HG02840 (cell line): Measurements from ENCODE around the gene LIME1.

Experiments used
- ATAC-seq: cut with Tn5 transposase; IDR thresholded peaks from one replicate; pipeline ENCODE4 v1.9.1; 2021; ENCODE audit warnings: mild to moderate bottlenecking, moderate library complexity, moderate number of reproducible peaks; ENCODE audit not compliant: unreplicated experiment, low FRiP score

LIME1 gene

DNA sequence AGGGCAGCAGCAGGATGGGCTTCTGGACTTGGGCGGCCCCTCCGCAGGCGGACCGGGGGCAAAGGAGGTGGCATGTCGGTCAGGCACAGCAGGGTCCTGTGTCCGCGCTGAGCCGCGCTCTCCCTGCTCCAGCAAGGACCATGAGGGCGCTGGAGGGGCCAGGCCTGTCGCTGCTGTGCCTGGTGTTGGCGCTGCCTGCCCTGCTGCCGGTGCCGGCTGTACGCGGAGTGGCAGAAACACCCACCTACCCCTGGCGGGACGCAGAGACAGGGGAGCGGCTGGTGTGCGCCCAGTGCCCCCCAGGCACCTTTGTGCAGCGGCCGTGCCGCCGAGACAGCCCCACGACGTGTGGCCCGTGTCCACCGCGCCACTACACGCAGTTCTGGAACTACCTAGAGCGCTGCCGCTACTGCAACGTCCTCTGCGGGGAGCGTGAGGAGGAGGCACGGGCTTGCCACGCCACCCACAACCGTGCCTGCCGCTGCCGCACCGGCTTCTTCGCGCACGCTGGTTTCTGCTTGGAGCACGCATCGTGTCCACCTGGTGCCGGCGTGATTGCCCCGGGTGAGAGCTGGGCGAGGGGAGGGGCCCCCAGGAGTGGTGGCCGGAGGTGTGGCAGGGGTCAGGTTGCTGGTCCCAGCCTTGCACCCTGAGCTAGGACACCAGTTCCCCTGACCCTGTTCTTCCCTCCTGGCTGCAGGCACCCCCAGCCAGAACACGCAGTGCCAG lies 39.7 kb upstream of the LIME1 start, which contains the start of gene TNFRSF6B:
TNFRSF6B (plus strand) TSS at position 25 of the 729 bp plus-strand sequence; CDS start at position 141, 116 bp downstream.
- no peak for ATAC-seq

DNA sequence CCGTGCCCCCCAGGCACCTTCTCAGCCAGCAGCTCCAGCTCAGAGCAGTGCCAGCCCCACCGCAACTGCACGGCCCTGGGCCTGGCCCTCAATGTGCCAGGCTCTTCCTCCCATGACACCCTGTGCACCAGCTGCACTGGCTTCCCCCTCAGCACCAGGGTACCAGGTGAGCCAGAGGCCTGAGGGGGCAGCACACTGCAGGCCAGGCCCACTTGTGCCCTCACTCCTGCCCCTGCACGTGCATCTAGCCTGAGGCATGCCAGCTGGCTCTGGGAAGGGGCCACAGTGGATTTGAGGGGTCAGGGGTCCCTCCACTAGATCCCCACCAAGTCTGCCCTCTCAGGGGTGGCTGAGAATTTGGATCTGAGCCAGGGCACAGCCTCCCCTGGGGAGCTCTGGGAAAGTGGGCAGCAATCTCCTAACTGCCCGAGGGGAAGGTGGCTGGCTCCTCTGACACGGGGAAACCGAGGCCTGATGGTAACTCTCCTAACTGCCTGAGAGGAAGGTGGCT lies 39.1 kb upstream of the LIME1 start:
- ATAC-seq = no peak

DNA sequence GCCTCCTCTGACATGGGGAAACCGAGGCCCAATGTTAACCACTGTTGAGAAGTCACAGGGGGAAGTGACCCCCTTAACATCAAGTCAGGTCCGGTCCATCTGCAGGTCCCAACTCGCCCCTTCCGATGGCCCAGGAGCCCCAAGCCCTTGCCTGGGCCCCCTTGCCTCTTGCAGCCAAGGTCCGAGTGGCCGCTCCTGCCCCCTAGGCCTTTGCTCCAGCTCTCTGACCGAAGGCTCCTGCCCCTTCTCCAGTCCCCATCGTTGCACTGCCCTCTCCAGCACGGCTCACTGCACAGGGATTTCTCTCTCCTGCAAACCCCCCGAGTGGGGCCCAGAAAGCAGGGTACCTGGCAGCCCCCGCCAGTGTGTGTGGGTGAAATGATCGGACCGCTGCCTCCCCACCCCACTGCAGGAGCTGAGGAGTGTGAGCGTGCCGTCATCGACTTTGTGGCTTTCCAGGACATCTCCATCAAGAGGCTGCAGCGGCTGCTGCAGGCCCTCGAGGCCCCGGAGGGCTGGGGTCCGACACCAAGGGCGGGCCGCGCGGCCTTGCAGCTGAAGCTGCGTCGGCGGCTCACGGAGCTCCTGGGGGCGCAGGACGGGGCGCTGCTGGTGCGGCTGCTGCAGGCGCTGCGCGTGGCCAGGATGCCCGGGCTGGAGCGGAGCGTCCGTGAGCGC lies 38.5 kb upstream of the LIME1 start:
- no peak for ATAC-seq

DNA sequence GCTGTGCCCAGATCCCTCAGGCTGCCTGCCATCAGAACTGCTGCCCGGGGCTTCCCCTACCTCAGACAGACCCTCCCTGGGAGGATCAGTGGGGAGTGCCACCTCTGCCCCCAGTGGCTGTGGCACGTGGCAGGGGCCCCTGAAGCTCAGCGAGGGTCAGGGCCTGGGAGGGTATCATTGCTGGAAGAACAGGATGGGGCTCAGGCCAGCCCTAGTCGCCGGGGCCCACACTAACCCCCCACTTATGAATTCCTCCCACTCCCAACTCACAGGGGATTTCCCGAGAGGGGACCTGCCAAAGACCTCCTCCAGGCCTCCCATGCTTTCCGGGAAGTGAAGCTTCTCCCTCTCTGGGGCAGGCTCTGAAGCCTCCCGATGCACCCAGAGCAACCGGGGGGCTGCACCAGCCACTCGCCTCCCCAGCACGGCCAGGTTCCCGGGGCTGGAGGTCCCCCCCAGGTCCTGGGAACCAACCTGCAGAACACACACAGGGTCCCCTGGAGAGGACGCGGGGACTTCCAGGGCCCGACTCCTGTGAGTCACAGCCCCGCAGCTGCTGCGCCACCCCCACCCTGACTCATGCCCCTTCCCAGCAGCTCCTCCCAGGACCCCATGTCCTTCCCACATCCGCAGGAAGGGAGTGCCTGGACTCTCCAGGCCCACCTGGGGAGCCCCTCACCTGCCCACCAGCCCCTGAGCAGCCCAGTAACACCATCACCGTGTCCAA lies 37.6 kb upstream of the LIME1 start:
- ATAC-seq = no peak

DNA sequence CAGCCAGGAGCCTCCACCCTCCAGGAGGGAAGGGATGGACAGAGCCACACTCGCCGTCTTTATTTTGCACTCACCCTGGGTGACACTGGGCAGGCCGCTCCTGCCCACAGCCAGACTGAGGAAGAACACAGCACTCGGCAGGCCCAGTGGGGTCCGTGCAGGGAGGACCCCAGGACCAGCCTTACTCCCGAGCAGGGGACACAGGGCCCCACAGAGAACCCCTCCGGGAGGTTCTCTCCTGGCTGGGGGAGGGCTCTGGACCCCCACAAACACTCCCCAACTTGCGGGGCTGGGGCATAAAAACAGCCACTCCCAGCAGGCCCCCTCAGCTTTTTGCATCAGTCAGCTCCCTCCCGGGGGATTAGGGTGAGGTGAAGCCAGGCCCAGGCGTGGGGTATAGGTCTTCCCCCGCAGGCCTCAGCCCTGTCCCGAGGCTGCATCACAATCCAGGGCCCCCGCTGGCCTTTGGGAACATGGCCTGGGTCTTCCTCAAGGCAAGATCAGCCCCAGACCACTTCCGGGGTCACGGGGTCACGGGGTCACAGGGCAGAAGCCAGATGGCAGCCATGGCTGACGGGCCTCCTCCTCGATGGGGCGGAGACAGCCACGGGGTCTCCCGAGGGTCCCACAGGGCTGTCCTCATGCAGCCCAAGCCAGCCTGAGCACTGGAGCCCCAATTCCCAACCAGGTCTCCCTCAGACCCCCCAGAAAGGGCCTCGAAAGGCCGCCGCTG lies 36.8 kb upstream of the LIME1 start:
- no peak for ATAC-seq

DNA sequence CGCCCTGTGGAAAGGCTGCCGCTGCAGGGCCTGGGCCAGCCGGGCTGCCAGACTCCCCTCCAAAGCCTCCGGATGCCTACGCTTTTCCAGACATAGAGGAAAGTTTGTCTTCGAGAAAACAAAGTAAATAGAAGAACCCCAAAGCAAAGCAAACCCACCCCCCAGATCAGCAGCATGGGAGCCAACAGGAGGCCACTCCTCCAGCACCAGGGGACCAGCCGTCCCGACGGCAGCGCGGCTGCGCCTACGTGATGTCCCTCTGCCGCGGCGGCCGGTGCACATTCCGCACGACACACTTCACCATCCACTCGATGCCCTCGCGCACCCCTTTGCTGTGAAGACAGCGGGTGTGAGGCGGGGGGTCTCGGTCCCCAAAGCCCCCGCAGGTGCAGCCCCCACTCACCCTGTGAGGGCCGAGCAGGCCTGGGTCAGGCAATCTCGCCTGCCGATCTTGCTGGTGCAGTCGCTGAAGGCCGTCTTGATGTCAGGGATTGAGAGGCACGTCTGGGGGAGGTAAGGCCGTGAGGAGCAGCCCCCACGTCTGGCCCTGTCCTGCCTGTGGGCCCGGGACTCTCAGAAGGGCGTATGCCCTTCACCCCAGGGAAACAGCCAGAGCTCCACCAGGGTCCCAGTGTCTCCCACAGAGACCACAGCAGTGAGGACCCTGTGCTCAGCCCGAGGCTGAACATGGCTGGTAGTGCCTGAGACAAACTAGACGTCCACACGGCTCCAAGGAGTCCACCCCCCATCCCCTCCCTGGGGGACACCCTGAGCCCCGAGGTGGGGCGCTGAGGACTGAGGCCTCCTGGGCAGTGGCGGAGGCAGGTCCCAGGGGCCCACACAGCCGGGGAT lies 36.0 kb upstream of the LIME1 start:
- ATAC-seq = no peak

DNA sequence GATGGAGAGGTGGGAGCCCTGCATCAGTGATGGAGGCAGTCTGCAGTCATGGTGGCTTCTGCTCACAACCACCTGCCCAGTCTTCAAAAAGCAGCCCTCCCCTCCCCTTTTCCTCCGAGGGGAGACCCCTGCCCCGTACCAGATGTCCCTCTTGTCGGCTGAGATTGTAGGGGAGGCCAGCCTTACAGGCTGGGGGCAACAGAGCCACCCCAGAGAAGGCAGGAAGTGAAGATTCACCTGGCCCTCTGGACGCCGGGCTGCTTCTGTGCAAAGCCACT lies 35.5 kb upstream of the LIME1 start:
- no peak for ATAC-seq

DNA sequence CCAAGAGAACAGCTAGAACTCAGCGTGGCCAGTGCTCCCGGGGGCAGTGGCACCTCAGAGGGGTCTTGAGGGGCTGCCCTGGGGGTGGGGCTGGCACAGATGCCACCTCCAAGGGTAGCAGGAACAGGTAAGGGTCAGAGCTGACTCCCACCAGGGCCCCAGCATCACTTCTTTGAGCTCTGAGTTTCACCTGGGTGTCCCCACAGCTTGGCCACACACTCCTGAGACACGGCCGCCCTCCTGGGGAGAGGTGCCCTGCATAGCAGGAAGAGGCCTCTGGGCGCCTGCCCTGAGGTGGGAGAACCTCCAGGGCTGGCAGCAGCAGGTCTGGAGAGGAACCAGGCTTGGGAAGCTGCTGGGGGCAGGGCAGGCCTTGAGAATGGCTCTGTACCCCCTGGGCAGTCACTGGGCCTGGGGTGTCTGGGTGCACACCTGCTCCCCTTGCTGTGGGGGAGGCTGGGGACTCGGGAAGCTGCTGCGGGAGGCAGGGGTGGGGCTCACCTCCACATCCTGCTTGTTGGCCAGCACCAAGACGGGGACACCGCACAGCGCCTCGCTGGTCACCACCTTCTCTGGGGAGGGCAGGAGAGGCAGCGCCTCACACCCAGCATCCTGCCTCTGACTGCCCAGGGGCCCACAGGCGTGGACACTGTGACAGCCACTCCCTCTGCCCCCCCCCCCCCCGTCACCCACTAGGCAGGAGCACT lies 35.0 kb upstream of the LIME1 start:
- no peak for ATAC-seq

DNA sequence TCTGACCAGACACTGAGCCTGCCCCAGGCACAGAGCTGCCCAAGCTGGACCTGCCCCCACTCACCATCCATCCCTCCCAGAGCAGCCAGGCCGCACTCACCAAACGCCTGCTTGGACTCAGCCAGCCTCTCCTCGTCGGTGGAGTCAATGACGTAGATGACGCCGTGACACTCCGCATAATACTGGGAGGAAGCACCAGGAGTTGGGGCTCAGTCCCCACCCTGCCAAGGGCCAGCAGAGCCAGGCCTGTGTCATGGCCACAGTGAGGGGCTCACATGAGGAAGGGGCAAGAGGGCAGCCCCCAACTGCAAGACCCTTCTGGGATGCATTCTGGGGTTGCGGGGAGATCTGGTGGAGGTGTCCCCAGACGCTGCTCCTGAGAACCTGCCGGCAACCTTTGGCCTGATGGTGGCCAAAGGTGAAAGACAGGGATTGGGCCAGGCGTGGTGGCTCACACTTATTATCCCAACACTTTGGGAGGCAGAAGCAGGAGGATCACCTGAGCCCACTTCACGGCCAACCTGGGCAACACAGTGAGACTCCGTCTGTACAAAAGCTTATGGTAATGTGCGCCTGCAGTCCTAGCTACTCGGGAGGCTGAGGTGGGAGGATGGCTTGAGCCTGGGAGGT lies 34.3 kb upstream of the LIME1 start:
- no peak for ATAC-seq

DNA sequence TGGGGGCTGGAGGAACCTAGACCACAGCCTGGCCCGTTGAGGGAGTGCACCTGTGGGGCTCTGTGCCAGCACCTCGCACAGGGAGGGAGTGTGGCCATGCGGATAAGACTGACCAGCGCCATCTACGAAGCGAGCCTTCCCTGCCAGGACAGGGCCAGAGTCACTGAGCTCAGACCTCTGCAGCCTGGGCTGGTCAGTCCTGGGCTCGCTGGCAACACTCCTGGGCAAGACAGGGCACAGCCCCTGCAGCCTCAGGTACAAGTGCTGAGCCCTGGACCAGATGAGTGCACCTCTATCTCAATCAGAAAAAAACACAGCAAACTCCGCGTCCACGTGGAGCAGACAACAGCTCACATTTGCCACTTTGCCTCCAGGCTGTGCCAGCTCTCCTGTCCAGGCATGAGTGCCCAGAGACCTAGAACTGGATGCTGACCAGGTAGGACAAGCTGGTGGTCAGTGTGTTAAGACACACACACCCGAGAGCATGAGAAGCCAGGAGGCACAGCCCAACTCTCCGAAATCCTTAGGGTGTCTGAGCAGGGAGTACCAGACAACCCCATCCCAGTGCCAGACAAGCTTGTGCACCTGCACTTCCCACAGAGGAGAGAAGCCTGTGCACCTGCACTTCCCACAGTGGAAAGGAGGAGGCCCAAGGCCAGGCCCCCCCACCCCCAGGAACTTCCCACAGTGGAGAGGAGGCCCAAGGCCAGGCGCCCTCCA lies 33.6 kb upstream of the LIME1 start:
- ATAC-seq = no peak

DNA sequence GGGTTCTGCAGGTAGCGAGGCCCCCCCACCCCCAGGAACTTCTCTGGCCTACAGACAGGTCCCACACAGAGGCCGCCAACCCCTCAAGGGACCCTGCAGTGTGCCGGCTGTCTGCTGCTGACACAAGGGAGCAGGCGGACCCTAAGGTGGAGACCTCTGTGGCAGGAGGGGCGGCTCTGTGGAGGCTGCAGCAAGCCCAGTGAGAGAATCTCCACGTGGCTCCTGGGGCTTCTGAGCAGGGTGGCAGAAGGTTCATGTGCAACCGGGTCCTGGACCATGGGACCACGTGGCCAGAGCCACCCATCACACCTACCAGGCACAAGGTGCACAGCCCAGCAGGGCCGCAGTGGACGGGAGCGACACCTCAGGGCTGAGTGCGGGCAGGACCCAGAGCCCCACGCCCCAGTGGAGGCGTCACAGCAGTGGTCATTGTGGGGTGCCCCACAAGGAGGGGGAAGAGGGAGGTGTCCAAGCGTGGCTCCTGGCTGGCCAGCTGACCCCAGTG lies 32.9 kb upstream of the LIME1 start:
- no peak for ATAC-seq

DNA sequence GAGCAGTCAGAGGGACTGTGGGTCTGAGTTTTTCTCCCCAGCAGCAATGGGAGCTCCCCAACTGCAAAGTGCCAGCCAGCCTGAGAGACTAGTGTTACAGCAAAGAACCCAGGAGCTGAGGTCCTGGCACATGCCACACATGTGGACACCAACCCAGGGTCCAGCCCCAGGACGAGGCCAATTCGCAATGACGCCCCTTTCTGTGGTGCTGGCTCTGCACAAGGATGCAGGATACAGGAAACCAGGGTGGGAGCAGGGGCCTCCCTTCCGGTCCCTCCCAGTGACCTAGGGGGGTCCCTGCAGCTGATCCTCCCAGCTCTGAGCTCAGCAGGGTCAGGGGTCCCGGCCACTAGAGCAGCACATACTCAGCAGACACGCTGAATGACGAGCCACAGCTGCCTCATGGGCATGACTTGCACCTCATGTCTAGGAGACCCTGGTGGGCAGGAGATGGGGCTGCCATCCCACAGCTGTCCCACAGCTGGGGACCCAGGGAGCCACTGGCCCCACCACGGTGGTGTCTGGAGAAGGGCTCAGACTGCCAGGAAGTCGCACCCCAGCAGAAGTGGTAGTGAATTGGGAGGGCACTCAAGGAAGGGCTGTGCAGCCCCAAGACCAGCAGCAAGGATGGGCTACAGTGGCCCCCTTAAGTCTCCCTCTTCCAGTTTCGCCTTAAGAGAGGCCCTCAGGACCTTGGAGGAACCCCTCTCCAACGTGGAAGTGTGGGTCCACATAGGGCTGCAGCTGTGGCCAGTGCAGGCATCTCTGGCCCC lies 32.3 kb upstream of the LIME1 start:
- ATAC-seq = no peak

DNA sequence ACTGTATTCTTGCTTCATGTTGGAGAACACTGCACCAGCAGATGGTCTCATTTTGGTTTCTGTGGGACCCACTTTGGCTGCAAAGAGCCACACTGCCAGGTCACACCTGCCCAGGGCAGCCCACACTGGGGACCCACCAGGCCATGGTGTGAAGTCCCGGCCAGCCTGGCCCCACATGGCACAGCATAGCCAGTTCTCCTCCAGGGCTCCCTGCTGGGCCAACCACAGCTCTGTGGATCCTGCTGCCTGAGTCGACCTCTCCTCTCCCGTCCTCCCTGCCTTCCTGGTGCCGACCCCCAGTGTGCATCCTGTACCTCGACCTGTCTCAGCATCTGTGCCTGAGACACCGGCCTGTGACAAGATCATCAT lies 31.7 kb upstream of the LIME1 start:
- no peak for ATAC-seq

DNA sequence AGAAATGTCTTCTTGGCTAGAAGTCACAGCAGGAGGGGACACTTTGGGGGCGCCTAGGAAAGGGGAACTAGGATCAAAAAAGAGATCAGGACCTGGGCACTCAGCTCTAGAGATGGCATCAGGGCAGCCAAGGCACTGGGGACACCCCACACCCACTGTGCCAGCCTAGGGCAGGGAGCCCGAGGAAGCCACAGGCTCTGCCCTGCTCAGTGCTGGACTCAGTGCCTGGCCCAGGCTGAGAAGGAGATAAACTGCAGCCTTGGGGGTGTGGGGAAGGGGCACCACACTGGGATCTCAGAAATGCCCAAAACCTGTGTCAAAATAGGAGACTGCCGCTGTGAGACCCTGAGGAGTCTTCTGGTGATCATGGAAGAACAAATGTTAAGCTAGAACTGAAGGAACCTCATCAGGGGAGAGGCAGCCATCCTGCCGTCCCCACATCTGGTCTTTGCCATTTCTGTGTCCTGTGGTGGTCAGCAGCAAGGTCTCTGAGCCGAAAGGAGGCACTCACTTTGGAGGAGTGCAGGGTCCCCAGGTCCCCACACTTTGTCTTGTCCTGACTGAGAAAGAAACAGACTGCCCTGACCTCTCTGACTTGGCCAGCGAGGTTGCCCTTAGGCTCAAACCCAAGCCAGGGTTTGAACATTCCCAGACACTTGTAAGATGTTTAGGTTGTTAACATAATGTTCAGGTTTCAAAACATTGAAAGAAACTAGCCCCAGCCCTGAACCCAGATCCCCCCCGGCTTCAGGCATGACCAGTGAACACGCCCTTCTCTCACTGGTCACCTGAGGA lies 31.0 kb upstream of the LIME1 start:
- no peak for ATAC-seq

DNA sequence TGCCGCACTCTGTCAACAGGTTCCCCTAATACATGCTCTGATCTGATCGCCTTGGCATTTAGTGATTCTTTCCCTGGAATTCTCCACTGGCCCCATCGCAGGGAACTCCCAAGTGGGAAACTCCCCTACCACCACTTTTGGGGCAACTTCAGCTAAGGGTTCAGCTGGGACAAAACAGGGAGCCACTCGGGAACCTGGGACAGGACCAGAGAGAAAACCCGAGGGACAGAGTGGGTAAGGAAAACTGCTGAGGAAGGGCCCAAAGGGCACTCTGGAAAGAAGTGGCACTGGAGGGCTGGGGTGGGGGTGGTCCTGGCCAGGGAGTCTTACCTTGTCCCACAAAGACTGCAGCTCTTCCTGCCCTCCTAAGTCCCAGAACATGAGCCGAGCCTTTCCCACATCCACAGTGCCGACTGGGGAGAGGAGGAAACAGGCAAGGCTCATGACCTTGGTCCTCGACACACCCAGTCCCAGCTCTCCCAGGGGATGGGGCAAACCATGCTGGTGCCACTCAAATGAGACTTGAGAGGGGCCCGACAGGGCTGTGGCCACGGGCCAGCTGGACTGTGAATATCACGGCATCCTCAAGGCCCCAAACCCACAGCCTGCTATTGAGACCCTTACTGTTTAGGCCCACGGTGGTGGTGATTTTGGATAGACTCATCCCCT lies 30.3 kb upstream of the LIME1 start:
- ATAC-seq = no peak
